Adrenal gland (tissue), 5 donors: Measurements from ENCODE around the gene ZNF609.

ENCODE experiments used
- CTCF ChIP-seq, 6 experiments: fragments of 450-650 bp in 4 of 6; fragments of 200-600 bp in 2 of 6; sonication (generic) in 1 of 6; IDR thresholded peaks; 1 replicate in 5 of 6; 2 replicates in 1 of 6; pipeline versions ENCODE4 v1.5.1 to v1.8.0; 2016 to 2021; ENCODE audit warnings: antibody characterized with exemption in 6 of 6, mild to moderate bottlenecking in 2 of 6, moderate library complexity in 1 of 6
- POLR2A ChIP-seq, 2 donors: fragments of 450-650 bp; IDR thresholded peaks; one replicate each; pipeline ENCODE4 v1.6.1; 2017; ENCODE audit warnings: antibody characterized with exemption in 2 of 2, mild to moderate bottlenecking in 2 of 2, moderate library complexity in 1 of 2
- donor health status: DM: no; HTN: no; CAD: no.

DNA sequence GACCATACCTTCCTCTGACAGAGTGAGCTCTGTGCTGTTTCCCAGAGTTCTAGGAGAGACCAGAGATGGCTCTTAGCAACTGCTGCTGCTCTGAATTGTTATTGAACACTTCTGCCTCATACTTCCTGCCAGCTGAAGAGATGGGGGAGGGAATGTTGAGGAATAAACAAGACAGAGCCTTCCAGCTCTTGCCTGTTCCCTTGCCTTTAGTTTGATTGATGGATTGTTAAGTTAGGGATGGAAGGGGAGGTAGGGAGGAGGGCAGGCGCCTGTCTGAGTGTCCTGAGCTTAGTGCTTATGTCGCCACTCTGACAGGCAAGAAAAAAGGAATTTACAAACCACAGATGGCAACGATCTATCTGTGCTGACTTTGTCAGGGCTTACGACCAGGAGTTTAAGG is 42.8 kb downstream of the ZNF609 start:
- no peak for TF ChIP-seq CTCF (IDR thresholded peaks at IDR 0.05)
- TF ChIP-seq POLR2A (IDR thresholded peaks at IDR 0.05): no peak
